Measurements from ENCODE around the gene NDUFV2. TPM values are rescaled to one million over a fixed set of nuclear protein-coding genes. Genes with fewer than 3 reads are reported as not detected.

The NDUFV2 gene
- total and polyA plus RNA-seq, 2 donors from 2014 or later: 131 to 391 TPM

- no peak overlapping the region for H3K27ac ChIP-seq (ENCODE audit: low read depth in 2 of 2, low read length in 2 of 2)
- no peak overlapping the region for H3K4me3 ChIP-seq (ENCODE audit: low read length in 3 of 3)
- intact Hi-C loops (cut with DNase I): no loop called here
- no peaks in the 10 kb centered on the region for H3K36me3 ChIP-seq (ENCODE audit: control insufficient read depth in 2 of 3, insufficient read depth in 3 of 3, low read length in 3 of 3)
- peaks cover 0 to 2% (median 0%) of the 10 kb centered on the region in 3 donors for H3K4me1 ChIP-seq (ENCODE audit: control insufficient read depth in 2 of 3, insufficient read depth in 2 of 3, low read depth in 1 of 3, low read length in 3 of 3)
- TF ChIP-seq CTCF (IDR thresholded peaks at IDR 0.05; ENCODE audit: borderline replicate concordance, extremely low read depth, insufficient read depth): no peak
- FAIRE-seq (no peak), DNase-seq (no peak)
- H3K9me3 ChIP-seq (ENCODE audit: control insufficient read depth in 2 of 3, insufficient read depth in 1 of 3, low read length in 3 of 3): no peaks in the 10 kb centered on the region
- no peaks in the 10 kb centered on the region for H3K27me3 ChIP-seq (ENCODE audit: control insufficient read depth, insufficient read depth, low read length)
- H3K9ac ChIP-seq (ENCODE audit: low read length in 3 of 3): no peak overlapping the region
Measured at GRCh38 chr18:9174302-9174701, 71.8 kb downstream of the NDUFV2 start.

GRCh38 chr18:9175115-9175514 is 72.6 kb downstream of the NDUFV2 start:
- TF ChIP-seq CTCF (IDR thresholded peaks at IDR 0.05; ENCODE audit: borderline replicate concordance, extremely low read depth, insufficient read depth): no peak
- H3K9me3 ChIP-seq (ENCODE audit: control insufficient read depth in 2 of 3, insufficient read depth in 1 of 3, low read length in 3 of 3): no peaks in the 10 kb centered on the region

GRCh38 chr18:9177031-9177430 is 74.5 kb downstream of the NDUFV2 start:
- Histone ChIP-seq H3K27me3 (ENCODE audit: control insufficient read depth, insufficient read depth, low read length) (no peaks in the 10 kb centered on the region), H3K4me1 (ENCODE audit: control insufficient read depth in 2 of 3, insufficient read depth in 2 of 3, low read depth in 1 of 3, low read length in 3 of 3) (peaks cover 0 to 2% (median 0%) of the 10 kb centered on the region in 3 donors), H3K9me3 (ENCODE audit: control insufficient read depth in 2 of 3, insufficient read depth in 1 of 3, low read length in 3 of 3) (no peaks in the 10 kb centered on the region), H3K36me3 (ENCODE audit: control insufficient read depth in 2 of 3, insufficient read depth in 3 of 3, low read length in 3 of 3) (no peaks in the 10 kb centered on the region), H3K9ac (ENCODE audit: low read length in 3 of 3) (no peak overlapping the region), H3K27ac (ENCODE audit: low read depth in 2 of 2, low read length in 2 of 2) (no peak overlapping the region), H3K4me3 (ENCODE audit: low read length in 3 of 3) (no peak overlapping the region)
- FAIRE-seq (no peak), DNase-seq (no peak)
- intact Hi-C loops (cut with DNase I): no loop called here
- no peak for TF ChIP-seq CTCF (IDR thresholded peaks at IDR 0.05; ENCODE audit: borderline replicate concordance, extremely low read depth, insufficient read depth)

More at GRCh38 chr18:9175115-9175514, 72.6 kb downstream of the NDUFV2 start:
- no peak for DNase-seq
- Histone ChIP-seq H3K27me3 (ENCODE audit: control insufficient read depth, insufficient read depth, low read length) (no peaks in the 10 kb centered on the region), H3K4me1 (ENCODE audit: control insufficient read depth in 2 of 3, insufficient read depth in 2 of 3, low read depth in 1 of 3, low read length in 3 of 3) (peaks cover 0 to 2% (median 0%) of the 10 kb centered on the region in 3 donors), H3K4me3 (ENCODE audit: low read length in 3 of 3) (no peak overlapping the region), H3K36me3 (ENCODE audit: control insufficient read depth in 2 of 3, insufficient read depth in 3 of 3, low read length in 3 of 3) (no peaks in the 10 kb centered on the region), H3K9ac (ENCODE audit: low read length in 3 of 3) (no peak overlapping the region), H3K27ac (ENCODE audit: low read depth in 2 of 2, low read length in 2 of 2) (no peak overlapping the region)
- no peak for FAIRE-seq
- intact Hi-C loops (cut with DNase I): no loop called here

GRCh38 chr18:9177466-9177865 is 75.0 kb downstream of the NDUFV2 start:
- no peaks in the 10 kb centered on the region for H3K36me3 ChIP-seq (ENCODE audit: control insufficient read depth in 2 of 3, insufficient read depth in 3 of 3, low read length in 3 of 3)
- H3K27me3 ChIP-seq (ENCODE audit: control insufficient read depth, insufficient read depth, low read length): no peaks in the 10 kb centered on the region
- intact Hi-C loops (cut with DNase I): no loop called here
- FAIRE-seq: no peak
- no peaks in the 10 kb centered on the region for H3K9me3 ChIP-seq (ENCODE audit: control insufficient read depth in 2 of 3, insufficient read depth in 1 of 3, low read length in 3 of 3)
- no peak overlapping the region for H3K27ac ChIP-seq (ENCODE audit: low read depth in 2 of 2, low read length in 2 of 2)
- H3K4me1 ChIP-seq (ENCODE audit: control insufficient read depth in 2 of 3, insufficient read depth in 2 of 3, low read depth in 1 of 3, low read length in 3 of 3): peaks cover 0 to 2% (median 0%) of the 10 kb centered on the region in 3 donors
- H3K9ac ChIP-seq (ENCODE audit: low read length in 3 of 3): no peak overlapping the region
- no peak overlapping the region for H3K4me3 ChIP-seq (ENCODE audit: low read length in 3 of 3)
- TF ChIP-seq CTCF (IDR thresholded peaks at IDR 0.05; ENCODE audit: borderline replicate concordance, extremely low read depth, insufficient read depth): no peak
- no peak for DNase-seq

All from kidney (tissue), 14 donors.